HCT116 (cell line): ENCODE results near the gene ALDH7A1. TPM values are rescaled to one million over a fixed set of nuclear protein-coding genes. Genes with fewer than 3 reads are reported as not detected.

ENCODE experiments used
- ATAC-seq: fragments of 200-7000 bp; cut with Tn5 transposase; 2 replicates; pipeline ENCODE4 v1.9.1; 2020; ENCODE audit warnings: mild to moderate bottlenecking, moderate library complexity
- BruUV-seq: library from RNA; stranded (reverse); fragments of 400-500 nt; replicated peaks from 2 replicates; lab custom pipeline; 2021; lab: Mats Ljungman, UMichigan
- CTCF ChIA-PET: fragments of 300-600 bp; sonication (Branson Sonifier 250); formaldehyde crosslinking; loops from one replicate; lab custom pipeline; 2021; ENCODE audit warnings: antibody characterized with exemption; lab: Charles Lee
- POLR2A ChIA-PET: fragments of 300-600, 350-600 bp; sonication (Branson Sonifier 250); formaldehyde crosslinking; loops from one replicate; lab custom pipeline; 2021; ENCODE audit warnings: antibody characterized with exemption; lab: Charles Lee
- RAD21 ChIA-PET, 2 experiments: fragments of 300-600 bp; sonication (Branson Sonifier 250); formaldehyde crosslinking; loops; one replicate each; lab custom pipeline; 2023; ENCODE audit warnings: low total read pairs in 2 of 2; ENCODE audit not compliant: uncharacterized antibody in 2 of 2, unreplicated experiment in 2 of 2, low non-redundant PET in 1 of 2; lab: Charles Lee
- DNase-seq: peaks from one replicate; pipeline ENCODE4 v3.0.0-alpha.2; 2010; ENCODE audit warnings: low read depth, low spot score
- H2AFZ ChIP-seq: fragments of 200-600 bp; shearing (Covaris generic), sonication (generic); 2 replicates; pipeline ENCODE4 v1.6.1; 2017; ENCODE audit warnings: low read depth, mixed run types, mixed read lengths, antibody characterized with exemption, low read length; ENCODE audit not compliant: poor library complexity, severe bottlenecking
- H3K27ac ChIP-seq: 2 replicates; pipeline ENCODE4 v1.5.1; 2012; ENCODE audit warnings: low read depth, low read length
- H3K27me3 ChIP-seq: fragments of 200-600 bp; sonication (generic); 2 replicates; pipeline ENCODE4 v1.6.1; 2016; ENCODE audit warnings: mixed run types, low read length, mixed read lengths; ENCODE audit not compliant: insufficient read depth
- H3K36me3 ChIP-seq, 2 experiments: fragments of 200-500 bp in 1 of 2; fragments of 200-600 bp in 1 of 2; sonication (Bioruptor generic) in 1 of 2; sonication (generic) in 1 of 2; 2 replicates each; pipeline versions ENCODE4 v1.5.1 to v1.6.1; 2014 to 2016; ENCODE audit warnings: low read length in 2 of 2, inconsistent platforms in 1 of 2, mixed read lengths in 1 of 2, mixed run types in 1 of 2; ENCODE audit not compliant: insufficient read depth in 2 of 2, control insufficient read depth in 1 of 2
- H3K4me1 ChIP-seq, 2 experiments: fragments of 200-600 bp in 1 of 2; sonication (generic) in 1 of 2; 2 replicates each; pipeline versions ENCODE4 v1.5.1 to v1.6.1; 2012 to 2017; ENCODE audit warnings: low read length in 2 of 2, inconsistent platforms in 1 of 2, mild to moderate bottlenecking in 1 of 2, mixed read lengths in 1 of 2, mixed run types in 1 of 2, moderate library complexity in 1 of 2; ENCODE audit not compliant: insufficient read depth in 2 of 2, control insufficient read depth in 1 of 2
- H3K4me2 ChIP-seq: fragments of 200-600 bp; sonication (generic); 2 replicates; pipeline ENCODE4 v1.6.1; 2017; ENCODE audit warnings: mixed run types, low read length, mixed read lengths
- H3K4me3 ChIP-seq, 2 experiments: fragments of 200-600 bp in 1 of 2; sonication (generic) in 1 of 2; replicated peaks in 1 of 2; 2 replicates each; pipeline ENCODE4 v1.5.1; 2011 to 2016; ENCODE audit warnings: low read length in 2 of 2, control low read depth in 1 of 2, low read depth in 1 of 2, mild to moderate bottlenecking in 1 of 2, mixed read lengths in 1 of 2, mixed run types in 1 of 2
- H3K79me2 ChIP-seq: fragments of 200-600 bp; sonication (generic); 2 replicates; pipeline ENCODE4 v1.6.1; 2017; ENCODE audit warnings: mild to moderate bottlenecking, mixed run types, low read length, moderate library complexity, mixed read lengths; ENCODE audit not compliant: insufficient read depth
- H3K9ac ChIP-seq: fragments of 200-600 bp; sonication (generic); 2 replicates; pipeline ENCODE4 v1.6.1; 2016; ENCODE audit warnings: low read length, mixed read lengths
- H3K9me2 ChIP-seq: fragments of 200-600 bp; sonication (generic), shearing (Covaris generic); 2 replicates; pipeline ENCODE4 v1.6.1; 2017; ENCODE audit warnings: mixed run types, mild to moderate bottlenecking, moderate library complexity; ENCODE audit not compliant: insufficient read depth
- H3K9me3 ChIP-seq, 2 experiments: fragments of 200-500 bp in 1 of 2; fragments of 200-600 bp in 1 of 2; sonication (Bioruptor generic) in 1 of 2; sonication (generic) in 1 of 2; 2 replicates each; pipeline ENCODE4 v1.6.1; 2014 to 2017; ENCODE audit warnings: low read length in 2 of 2, mixed read lengths in 2 of 2, inconsistent platforms in 1 of 2, low read depth in 1 of 2, mild to moderate bottlenecking in 1 of 2, mixed run types in 1 of 2, moderate library complexity in 1 of 2; ENCODE audit not compliant: control insufficient read depth in 1 of 2, insufficient read depth in 1 of 2
- H4K20me1 ChIP-seq: fragments of 200-600 bp; sonication (generic), shearing (Covaris generic); 2 replicates; pipeline ENCODE4 v1.6.1; 2017; ENCODE audit warnings: mixed run types, mild to moderate bottlenecking, moderate library complexity; ENCODE audit not compliant: insufficient read depth
- CBX3 ChIP-seq: IDR thresholded peaks from 2 replicates; pipeline ENCODE4 v1.6.1; 2012; ENCODE audit warnings: low read depth
- CTCF ChIP-seq, 3 experiments: fragments of 200-600 bp in 1 of 3; sonication (generic) in 1 of 3; IDR thresholded peaks in 2 of 3; conservative IDR thresholded peaks in 1 of 3; 2 replicates each; pipeline ENCODE4 v1.5.1; 2012 to 2017; ENCODE audit warnings: low read depth in 2 of 3, low read length in 2 of 3, antibody characterized with exemption in 1 of 3, borderline replicate concordance in 1 of 3, control low read depth in 1 of 3, mild to moderate bottlenecking in 1 of 3, mixed read lengths in 1 of 3, mixed run types in 1 of 3, moderate library complexity in 1 of 3; ENCODE audit not compliant: insufficient read depth in 1 of 3
- EGR1 ChIP-seq: IDR thresholded peaks from 2 replicates; pipeline ENCODE4 v1.6.1; 2012; ENCODE audit warnings: low read depth
- EZH2phosphoT487 ChIP-seq: fragments of 200-600 bp; IDR thresholded peaks from 2 replicates; pipeline ENCODE4 v1.6.1; 2018; ENCODE audit warnings: antibody characterized with exemption, borderline replicate concordance
- JUND ChIP-seq: IDR thresholded peaks from 2 replicates; pipeline ENCODE4 v1.6.1; 2012
- POLR2AphosphoS5 ChIP-seq: IDR thresholded peaks from 2 replicates; pipeline ENCODE4 v1.6.1; 2011; ENCODE audit warnings: mild to moderate bottlenecking, low read depth, low read length, moderate library complexity
- RAD21 ChIP-seq: IDR thresholded peaks from 2 replicates; pipeline ENCODE4 v1.6.1; 2012; ENCODE audit warnings: low read depth, mild to moderate bottlenecking
- SIN3A ChIP-seq: IDR thresholded peaks from 2 replicates; pipeline ENCODE4 v1.6.1; 2012; ENCODE audit warnings: low read depth
- SRF ChIP-seq: IDR thresholded peaks from 2 replicates; pipeline ENCODE4 v1.6.1; 2012; ENCODE audit warnings: low read depth
- ZBTB33 ChIP-seq: IDR thresholded peaks from 2 replicates; pipeline ENCODE4 v1.6.1; 2011; ENCODE audit warnings: mild to moderate bottlenecking, low read length, moderate library complexity; ENCODE audit not compliant: insufficient replicate concordance; ENCODE audit errors: extremely low read depth
- ZNF274 ChIP-seq: fragments of 200-500 bp; sonication (Bioruptor generic); IDR thresholded peaks from 2 replicates; pipeline ENCODE4 v1.6.1; 2014; ENCODE audit warnings: mild to moderate bottlenecking, low read depth, low read length, inconsistent platforms
- intact Hi-C: fragments of 100-400 bp; cut with micrococcal nuclease; formaldehyde crosslinking; loops from 2 replicates; pipeline ENCODE4 v1.10.0; 2022
- total RNA-seq: library from RNA; stranded (reverse); gene quantifications from one replicate; pipeline ENCODE4 v1.2.1, GENCODE V29; 2021; ENCODE audit not compliant: unreplicated experiment
- TF ChIP-seq, protein P1 (sequence below): IDR thresholded peaks from 2 replicates; pipeline ENCODE4 v1.6.1; 2012
- TF ChIP-seq, protein P2 (sequence below): IDR thresholded peaks from 2 replicates; pipeline ENCODE4 v1.6.1; 2012

The ALDH7A1 gene
- total RNA-seq, 1 experiment from 2014 or later: 93.2 TPM

GRCh38 chr5:126562823-126563222 is 32.2 kb downstream of the ALDH7A1 start:
- no peaks in the 10 kb centered on the region; the same call in 1 of the 2 replicates for H4K20me1 ChIP-seq
- no peaks in the 10 kb centered on the region for H3K27me3 ChIP-seq
- no peaks in the 10 kb centered on the region for H3K4me1 ChIP-seq
- no peaks in the 10 kb centered on the region for H3K9me2 ChIP-seq
- intact Hi-C loops: no loop called here
- H3K4me2 ChIP-seq: no peak overlapping the region
- no TSS peak for BruUV-seq
- no peak overlapping the region for H2AFZ ChIP-seq
- H3K9ac ChIP-seq: no peak overlapping the region
- DNase-seq (no peak), ATAC-seq (no peak)
- RAD21 ChIA-PET: no interaction called here
- peaks cover 0 to 10% of the 10 kb centered on the region in 2 experiments; a peak in 2 of 4 replicates for H3K36me3 ChIP-seq
- H3K4me3 ChIP-seq: no peak overlapping the region
- no peak overlapping the region for H3K27ac ChIP-seq
- H3K79me2 ChIP-seq: no peaks in the 10 kb centered on the region
- CTCF ChIA-PET: no interaction called here
- TF ChIP-seq POLR2AphosphoS5 (no peak), EGR1 (no peak), ZBTB33 (no peak), RAD21 (no peak), SIN3A (no peak)
- TF ChIP-seq, protein P1, sequence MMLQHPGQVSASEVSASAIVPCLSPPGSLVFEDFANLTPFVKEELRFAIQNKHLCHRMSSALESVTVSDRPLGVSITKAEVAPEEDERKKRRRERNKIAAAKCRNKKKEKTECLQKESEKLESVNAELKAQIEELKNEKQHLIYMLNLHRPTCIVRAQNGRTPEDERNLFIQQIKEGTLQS: no peak
- POLR2A ChIA-PET: no interaction called here
- no peaks in the 10 kb centered on the region for H3K9me3 ChIP-seq

GRCh38 chr5:126561908-126562307 is 33.1 kb downstream of the ALDH7A1 start:
- Histone ChIP-seq H3K4me2 (no peak overlapping the region), H3K27me3 (no peaks in the 10 kb centered on the region), H3K9me3 (no peaks in the 10 kb centered on the region), H2AFZ (no peak overlapping the region), H3K4me3 (no peak overlapping the region)
- ATAC-seq: no peak
- ChIA-PET POLR2A (no interaction called here), CTCF (no interaction called here)
- TF ChIP-seq EGR1 (no peak), JUND (no peak), CTCF (IDR thresholded peaks at IDR 0.05 in 2 of 3, conservative IDR thresholded peaks at IDR 0.05 in 1 of 3; ENCODE audit: borderline replicate concordance in 1 of 3, insufficient read depth in 1 of 3, low read depth in 2 of 3, low read length in 2 of 3) (no peak), SRF (no peak), CBX3 (no peak), EZH2phosphoT487 (no peak), ZBTB33 (no peak), ZNF274 (no peak), RAD21 (no peak)
- TF ChIP-seq, protein P2, sequence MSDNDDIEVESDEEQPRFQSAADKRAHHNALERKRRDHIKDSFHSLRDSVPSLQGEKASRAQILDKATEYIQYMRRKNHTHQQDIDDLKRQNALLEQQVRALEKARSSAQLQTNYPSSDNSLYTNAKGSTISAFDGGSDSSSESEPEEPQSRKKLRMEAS: no peak
- TF ChIP-seq, all 23 proteins: peak for 0
- no TSS peak for BruUV-seq
- no peaks in the 10 kb centered on the region; the same call in 1 of the 2 replicates for H4K20me1 ChIP-seq
- intact Hi-C loops: no loop called here
- H3K79me2 ChIP-seq: no peaks in the 10 kb centered on the region
- H3K4me1 ChIP-seq: no peaks in the 10 kb centered on the region
- RAD21 ChIA-PET: no interaction called here
- H3K36me3 ChIP-seq: peaks cover 0 to 10% of the 10 kb centered on the region in 2 experiments; a peak in 2 of 4 replicates
- H3K9me2 ChIP-seq: no peaks in the 10 kb centered on the region
- DNase-seq: no peak
- H3K27ac ChIP-seq: no peak overlapping the region
- no peak overlapping the region for H3K9ac ChIP-seq
